Sigmoid colon (tissue), 7 donors: ENCODE measurements around the gene SORT1. TPM values are rescaled to one million over a fixed set of nuclear protein-coding genes. Genes with fewer than 3 reads are reported as not detected.

Experiments used
- DNase-seq: peaks from one replicate; pipeline ENCODE4 v3.0.0-alpha.2; 2019
- H3K27ac ChIP-seq, 4 donors: fragments of 200-600 bp; sonication (generic); one replicate each; pipeline ENCODE4 v1.5.1; 2016 to 2019; ENCODE audit warnings: mild to moderate bottlenecking in 1 of 4
- H3K27me3 ChIP-seq, 3 donors: fragments of 200-600 bp; sonication (generic); one replicate each; pipeline ENCODE4 v1.5.1; 2019; ENCODE audit warnings: mild to moderate bottlenecking in 1 of 3
- H3K36me3 ChIP-seq, 4 donors: fragments of 200-600 bp; sonication (generic); one replicate each; pipeline ENCODE4 v1.5.1; 2016 to 2019
- H3K4me1 ChIP-seq, 4 donors: fragments of 200-600 bp; sonication (generic); one replicate each; pipeline ENCODE4 v1.5.1; 2017 to 2019
- H3K4me3 ChIP-seq, 4 donors: fragments of 200-600 bp; sonication (generic); one replicate each; pipeline ENCODE4 v1.5.1; 2017 to 2019; ENCODE audit warnings: mild to moderate bottlenecking in 2 of 4, moderate library complexity in 1 of 4
- H3K9me3 ChIP-seq, 4 donors: fragments of 200-600 bp in 3 of 4; sonication (generic) in 3 of 4; one replicate each; pipeline versions ENCODE4 v1.5.1 to v1.6.1; 2013 to 2019
- CTCF ChIP-seq, 4 experiments: fragments of 450-650 bp in 3 of 4; fragments of 200-600 bp in 1 of 4; IDR thresholded peaks; one replicate each; pipeline ENCODE4 v1.5.1; 2016 to 2019; ENCODE audit warnings: antibody characterized with exemption in 4 of 4, mild to moderate bottlenecking in 3 of 4, moderate library complexity in 2 of 4
- EP300 ChIP-seq, 4 donors: sonication (generic); formaldehyde crosslinking; IDR thresholded peaks; one replicate each; pipeline ENCODE4 v1.6.1; 2017; ENCODE audit warnings: antibody characterized with exemption in 4 of 4
- POLR2A ChIP-seq, 2 donors: fragments of 450-650 bp; IDR thresholded peaks; one replicate each; pipeline ENCODE4 v1.6.1; 2016; ENCODE audit warnings: antibody characterized with exemption in 2 of 2, mild to moderate bottlenecking in 2 of 2, moderate library complexity in 2 of 2
- POLR2AphosphoS5 ChIP-seq, 4 donors: sonication (generic); formaldehyde crosslinking; IDR thresholded peaks; one replicate each; pipeline ENCODE4 v1.6.1; 2017; ENCODE audit warnings: antibody characterized with exemption in 4 of 4
- WGBS, 2 donors: extraction: QIAGEN DNeasy Blood & Tissue Kit; methylation state at CpG; one replicate each; pipeline ENCODE4 v1.1.7; 2013; 5-methylcytosine and 5-hydroxymethylcytosine counted together
- intact Hi-C: fragments of 100-400 bp; cut with DNase I; formaldehyde crosslinking; loops from one replicate; pipeline ENCODE4 v1.15.1; 2023
- polyA plus RNA-seq, 3 donors: library from polyadenylated mRNA; stranded (reverse); fragments of 200-250 nt; gene quantifications; one replicate each; pipeline ENCODE4 v1.2.3, GENCODE V29; 2013
- total RNA-seq, 4 donors: library from RNA; depleted of rRNA; stranded (reverse); fragments of >200 nt; gene quantifications; one replicate each; pipeline ENCODE4 v1.1.0, GENCODE V29; 2016
- donor health status: healthy with polysubstance abuse.
- donor health status: Bipolar disorder and iron deficiency.
- donor health status: healthy.

Gene SORT1
- total and polyA plus RNA-seq, 7 donors, result 7.2 to 55.1 (median 37.0) TPM

- Histone ChIP-seq H3K36me3 (peaks cover 0 to 43% (median 0%) of the 10 kb centered on the region in 4 donors), H3K4me3 (no peak overlapping the region), H3K27ac (no peak overlapping the region), H3K27me3 (no peaks in the 10 kb centered on the region), H3K9me3 (no peaks in the 10 kb centered on the region), H3K4me1 (peaks cover 0 to 9% (median 2%) of the 10 kb centered on the region in 4 donors)
- no peak for DNase-seq
- TF ChIP-seq POLR2AphosphoS5 (IDR thresholded peaks at IDR 0.05) (no peak), EP300 (IDR thresholded peaks at IDR 0.05) (no peak), POLR2A (IDR thresholded peaks at IDR 0.05) (no peak), CTCF (IDR thresholded peaks at IDR 0.05) (no peak)
- intact Hi-C loops, result no loop called here
- 92 to 94% methylated on average over 13 of the region's 13 CpGs for WGBS, 2 donors
Measured at GRCh38 chr1:109265741-109266330, 131.9 kb downstream of the SORT1 start.

- Histone ChIP-seq H3K36me3 (peaks cover 0 to 38% (median 0%) of the 10 kb centered on the region in 4 donors), H3K27me3 (no peaks in the 10 kb centered on the region), H3K9me3 (no peaks in the 10 kb centered on the region), H3K4me3 (no peak overlapping the region), H3K27ac (no peak overlapping the region), H3K4me1 (peaks cover 0 to 9% (median 2%) of the 10 kb centered on the region in 4 donors)
- DNase-seq, result no peak
- TF ChIP-seq EP300 (IDR thresholded peaks at IDR 0.05), result no peak
- TF ChIP-seq POLR2AphosphoS5 (IDR thresholded peaks at IDR 0.05), result no peak
- TF ChIP-seq CTCF (IDR thresholded peaks at IDR 0.05), result no peak
- TF ChIP-seq POLR2A (IDR thresholded peaks at IDR 0.05), result no peak
- intact Hi-C loops, result no loop called here
- 90 to 95% methylated on average over 4 of the region's 4 CpGs for WGBS, 2 donors
Measured at GRCh38 chr1:109265016-109265415, 132.7 kb downstream of the SORT1 start.

GRCh38 chr1:109264379-109264755 is 133.4 kb downstream of the SORT1 start:
- no peak overlapping the region for H3K4me3 ChIP-seq
- DNase-seq, result no peak
- H3K27me3 ChIP-seq, result no peaks in the 10 kb centered on the region
- TF ChIP-seq CTCF (IDR thresholded peaks at IDR 0.05), result no peak
- TF ChIP-seq EP300 (IDR thresholded peaks at IDR 0.05), result no peak
- no peak overlapping the region for H3K27ac ChIP-seq
- H3K36me3 ChIP-seq, result peaks cover 0 to 32% (median under 1%) of the 10 kb centered on the region in 4 donors
- WGBS, 2 donors, result 74 to 87% methylated on average over 9 of the region's 9 CpGs
- intact Hi-C loops, result no loop called here
- H3K9me3 ChIP-seq, result no peaks in the 10 kb centered on the region
- peaks cover 0 to 9% (median 2%) of the 10 kb centered on the region in 4 donors for H3K4me1 ChIP-seq

GRCh38 chr1:109263597-109264378 is 133.9 kb downstream of the SORT1 start:
- intact Hi-C loops, result loop anchor here (1.0 kb wide), 1 partner anchor 136 kb away; no protein-coding TSS in a partner anchor
- Histone ChIP-seq H3K36me3 (peaks cover 0 to 35% (median 3%) of the 10 kb centered on the region in 4 donors), H3K27me3 (no peaks in the 10 kb centered on the region), H3K9me3 (no peaks in the 10 kb centered on the region), H3K27ac (peak overlapping the region in 1 of 4 donors; percentile 20), H3K4me1 (peaks cover 0 to 9% (median 2%) of the 10 kb centered on the region in 4 donors), H3K4me3 (no peak overlapping the region)
- whole genome bisulfite sequencing, 2 donors, result 56 to 57% methylated on average over 29 of the region's 29 CpGs
- peak; percentile 97 to 100 (median 98) for TF ChIP-seq CTCF (IDR thresholded peaks at IDR 0.05)
- no peak for TF ChIP-seq POLR2A (IDR thresholded peaks at IDR 0.05)
- TF ChIP-seq POLR2AphosphoS5 (IDR thresholded peaks at IDR 0.05), result peak in 2 of 4 donors; percentile 9 to 14
- DNase-seq, result peak; percentile 88
